Activated CD4-positive, alpha-beta T cell treated with anti-CD3 and anti-CD28 coated beads, Interleukin-10, Interleukin-2, amounts not matched to agents 100 ng/mL and 50 ng/mL, durations not matched to agents 16 hours and 8 hours (primary cell): ENCODE measurements around the gene ZFAND6.

ENCODE experiments used
- DNase-seq: peaks from one replicate; pipeline ENCODE4 v3.0.0-alpha.2; 2020

ZFAND6 gene

GRCh38 chr15:80173022-80173759 is 113.7 kb downstream of the ZFAND6 start:
- peak; percentile 77 for DNase-seq

- no peak for DNase-seq
These were observed 114.7 kb downstream of the ZFAND6 start for GRCh38 chr15:80174017-80174746.

- DNase-seq: no peak
These were observed 116.0 kb downstream of the ZFAND6 start for GRCh38 chr15:80175436-80175835.

GRCh38 chr15:80176443-80176842 is 117.0 kb downstream of the ZFAND6 start:
- DNase-seq: no peak

- no peak for DNase-seq
These were observed 117.7 kb downstream of the ZFAND6 start for GRCh38 chr15:80177156-80177555.

GRCh38 chr15:80179025-80179759 is 119.7 kb downstream of the ZFAND6 start:
- no peak for DNase-seq

GRCh38 chr15:80179935-80180334 is 120.5 kb downstream of the ZFAND6 start:
- DNase-seq: no peak

- DNase-seq: no peak
These were observed 121.0 kb downstream of the ZFAND6 start for GRCh38 chr15:80180468-80180867.

GRCh38 chr15:80180986-80181385 is 121.5 kb downstream of the ZFAND6 start:
- DNase-seq: no peak

GRCh38 chr15:80182611-80183261 is 123.3 kb downstream of the ZFAND6 start:
- DNase-seq: no peak

GRCh38 chr15:80183306-80183705 is 123.8 kb downstream of the ZFAND6 start:
- DNase-seq: no peak

GRCh38 chr15:80183886-80184285 is 124.4 kb downstream of the ZFAND6 start:
- DNase-seq: no peak

- no peak for DNase-seq
These were observed 125.1 kb downstream of the ZFAND6 start for GRCh38 chr15:80184554-80184953.

- no peak for DNase-seq
These were observed 125.7 kb downstream of the ZFAND6 start for GRCh38 chr15:80185152-80185551.

- no peak for DNase-seq
These were observed 126.6 kb downstream of the ZFAND6 start for GRCh38 chr15:80186066-80186465.

GRCh38 chr15:80186597-80186996 is 127.1 kb downstream of the ZFAND6 start:
- no peak for DNase-seq
